Caki2 (cell line): ENCODE results near the gene ERC1. TPM values are rescaled to one million over a fixed set of nuclear protein-coding genes. Genes with fewer than 3 reads are reported as not detected.

Experiments used
- DNase-seq: peaks from one replicate; pipeline ENCODE4 v3.0.0-alpha.2; 2015; ENCODE audit warnings: low read depth
- in situ Hi-C: cut with HindIII; loops from 2 replicates; pipeline ENCODE4 v1.10.0; 2016; ENCODE audit warnings: low sequenced_read_pairs, low pct_unique_long_range_greater_than_20kb, mixed read lengths
- total RNA-seq: library from RNA; depleted of rRNA; stranded (reverse); fragments of >200 nt; shearing (Covaris generic); gene quantifications from 2 replicates; pipeline ENCODE4 v1.2.3, GENCODE V29; 2014; ENCODE audit warnings: low replicate concordance

The ERC1 gene
- total RNA-seq, 1 experiment from 2014 or later: 11.3 TPM

DNA sequence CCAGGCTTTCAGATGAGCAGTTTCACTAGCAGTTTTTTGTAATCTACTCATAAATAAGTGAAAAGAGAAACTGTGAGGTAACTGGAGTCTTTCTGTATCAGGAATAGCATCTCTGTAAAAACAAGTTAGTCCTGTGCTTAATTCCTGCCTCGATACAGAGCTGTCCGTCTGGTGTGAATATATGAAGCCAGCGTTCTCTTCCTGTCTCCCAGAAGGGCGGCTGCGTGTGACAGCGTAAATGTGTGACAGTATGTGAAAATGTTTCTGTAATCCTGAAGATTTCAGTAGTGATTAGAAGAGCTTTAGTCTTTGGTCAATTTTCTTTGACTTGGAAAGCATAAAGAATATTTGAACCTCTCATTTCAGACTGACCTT is 453.1 kb downstream of the ERC1 start:
- DNase-seq: no peak
- in situ Hi-C loops: no loop called here

DNA sequence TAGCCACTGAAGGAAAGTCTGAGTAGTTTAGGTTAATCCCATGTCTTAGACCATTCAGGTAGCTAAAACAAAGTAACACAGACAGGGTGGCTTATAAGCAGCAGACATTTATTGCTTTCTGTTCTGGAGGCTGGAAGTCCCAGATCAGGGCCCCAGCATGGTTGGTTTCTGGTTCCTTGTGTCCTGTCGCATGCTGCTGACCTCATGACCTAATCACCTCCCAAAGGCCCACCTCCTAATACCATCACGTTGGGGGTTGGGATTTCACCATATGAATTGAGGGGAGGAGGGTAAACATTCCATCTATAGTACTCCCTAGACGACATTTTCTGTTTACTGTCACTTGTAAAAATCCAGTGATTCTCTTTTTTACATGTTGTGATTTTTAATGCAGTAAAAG is 454.8 kb downstream of the ERC1 start:
- in situ Hi-C loops: no loop called here
- DNase-seq: no peak

DNA sequence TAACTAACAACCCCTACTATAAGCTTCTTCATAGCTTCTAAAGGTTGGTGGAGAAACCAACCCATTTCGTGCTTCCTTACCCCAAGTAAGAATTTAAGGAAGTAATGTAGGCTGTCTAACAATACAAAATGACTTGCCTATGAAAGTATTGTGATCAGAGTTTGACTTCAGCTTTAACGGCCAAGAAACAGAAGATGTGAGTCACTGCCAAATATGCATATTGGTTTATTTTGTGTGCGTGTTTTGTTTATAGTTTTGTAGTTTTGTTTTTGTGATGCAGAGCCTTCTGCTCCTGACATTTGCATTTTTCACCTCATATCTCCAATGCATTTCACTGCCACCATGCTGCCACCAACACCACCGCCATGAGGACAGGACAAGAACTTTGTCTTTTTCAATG is 457.3 kb downstream of the ERC1 start:
- in situ Hi-C loops: no loop called here
- no peak for DNase-seq

DNA sequence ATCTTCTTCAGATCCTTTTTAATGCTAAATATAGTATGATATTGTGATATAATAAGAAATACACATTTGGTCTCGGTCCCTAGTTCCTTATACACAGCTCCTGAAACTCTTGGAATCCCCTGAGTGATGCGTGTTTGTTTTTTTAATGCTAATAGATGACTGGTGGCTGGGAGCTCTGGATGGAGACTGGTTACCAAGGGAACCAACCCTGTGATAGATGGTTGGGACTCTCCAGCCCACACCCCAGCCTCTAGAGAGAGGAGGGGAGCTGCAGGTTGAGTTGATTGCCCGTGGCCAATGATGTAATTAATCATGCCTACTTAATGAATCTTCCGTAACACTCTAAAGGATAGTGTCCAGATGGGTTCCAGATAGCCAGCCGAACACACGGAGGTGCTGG is 462.8 kb downstream of the ERC1 start:
- in situ Hi-C loops: no loop called here
- DNase-seq: peak; percentile 41

DNA sequence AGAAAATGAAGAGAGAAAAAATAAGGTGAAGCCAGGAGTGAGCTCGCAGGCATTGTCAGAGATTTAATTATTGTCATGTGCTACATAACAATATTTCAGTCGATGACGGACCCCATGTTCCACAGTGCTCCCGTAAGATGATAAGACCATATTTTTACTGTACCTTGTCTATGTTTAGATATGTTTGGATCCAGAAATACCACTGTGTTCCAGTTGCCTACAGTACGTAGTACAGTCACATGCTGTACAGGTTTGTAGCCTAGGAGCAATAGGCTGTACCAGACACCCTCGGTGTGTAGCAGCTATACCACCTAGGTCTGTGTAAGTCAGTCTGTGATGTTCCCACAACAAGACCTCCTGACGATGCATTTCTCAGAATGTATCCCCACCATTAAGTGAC is 465.9 kb downstream of the ERC1 start:
- no peak for DNase-seq
- in situ Hi-C loops: no loop called here

DNA sequence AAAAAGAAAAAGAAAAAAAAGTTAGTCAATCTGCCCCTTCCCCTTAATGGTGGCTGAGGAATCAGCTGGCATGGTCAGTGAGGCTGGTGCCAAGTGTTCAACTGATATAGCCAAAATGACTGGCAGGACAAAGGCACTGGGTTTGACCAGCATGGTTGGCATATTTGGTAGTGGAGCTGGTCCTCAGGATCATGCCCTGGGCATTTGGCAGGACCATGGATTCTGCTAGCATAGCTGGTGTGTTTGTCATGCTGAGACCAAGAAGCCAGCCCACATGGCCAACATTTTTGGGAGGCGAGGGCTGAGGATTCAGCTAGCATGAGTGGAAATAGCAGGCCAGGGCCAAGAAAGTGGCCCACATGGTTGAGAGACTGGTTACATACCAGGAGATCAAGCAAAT is 466.9 kb downstream of the ERC1 start:
- DNase-seq: no peak
- in situ Hi-C loops: no loop called here

DNA sequence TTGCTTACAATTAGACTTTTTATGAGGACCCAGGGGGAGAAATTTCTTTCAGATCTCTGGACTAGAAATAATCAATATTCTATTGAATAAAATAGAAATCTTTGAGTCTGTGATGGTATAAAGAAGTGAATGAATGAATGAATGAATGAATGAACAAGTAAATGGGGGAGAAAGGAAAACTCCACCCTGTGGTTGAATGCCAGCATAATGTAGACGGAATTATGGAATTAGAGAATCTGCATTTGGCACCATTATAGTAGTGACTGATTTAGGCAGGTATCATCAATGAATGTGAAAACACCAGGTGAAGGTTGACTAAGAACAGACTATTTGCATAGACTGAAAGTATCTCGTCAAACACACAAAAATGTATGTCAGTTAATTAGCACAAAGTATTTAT is 468.3 kb downstream of the ERC1 start:
- no peak for DNase-seq
- in situ Hi-C loops: no loop called here

DNA sequence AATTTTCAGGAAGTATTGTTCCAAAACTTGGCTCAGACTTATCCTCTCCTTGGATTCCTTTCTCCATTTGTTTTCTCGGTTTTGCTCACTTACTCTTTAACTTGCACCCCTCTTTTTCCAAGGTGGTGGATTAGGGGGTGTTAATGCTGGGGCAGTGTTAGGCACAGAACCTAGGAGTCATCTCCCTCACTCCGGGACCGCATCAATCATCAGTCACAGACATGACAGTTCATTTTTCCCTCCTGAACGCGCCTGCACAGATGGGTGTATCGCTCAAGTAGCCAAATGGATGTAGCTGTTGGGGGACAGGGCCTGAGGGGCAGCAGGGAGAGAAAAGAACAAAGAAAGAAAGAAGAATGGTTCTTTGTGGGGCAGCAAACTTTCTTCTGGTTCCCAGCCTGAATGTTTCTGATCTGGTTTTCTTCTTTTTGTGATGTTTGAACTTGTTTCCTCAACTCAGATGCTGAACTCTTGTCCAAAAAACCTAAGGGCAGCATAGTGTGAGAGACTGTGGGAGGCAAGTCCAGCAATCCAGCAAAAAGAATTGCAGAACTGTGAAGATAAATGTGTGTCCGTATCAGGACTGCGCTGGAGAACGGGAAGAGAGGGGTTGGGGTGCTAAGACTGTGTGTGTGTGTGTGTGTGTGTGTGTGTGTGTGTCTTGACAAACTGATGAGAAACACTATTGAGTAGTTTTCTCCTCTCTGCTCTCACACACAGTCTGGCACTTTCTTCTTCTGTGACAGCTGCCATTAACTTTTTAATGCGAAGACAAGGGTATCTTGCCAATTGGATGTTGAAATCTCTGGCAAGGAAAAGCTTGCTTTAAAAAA is 472.3 kb downstream of the ERC1 start:
- in situ Hi-C loops: no loop called here
- no peak for DNase-seq

DNA sequence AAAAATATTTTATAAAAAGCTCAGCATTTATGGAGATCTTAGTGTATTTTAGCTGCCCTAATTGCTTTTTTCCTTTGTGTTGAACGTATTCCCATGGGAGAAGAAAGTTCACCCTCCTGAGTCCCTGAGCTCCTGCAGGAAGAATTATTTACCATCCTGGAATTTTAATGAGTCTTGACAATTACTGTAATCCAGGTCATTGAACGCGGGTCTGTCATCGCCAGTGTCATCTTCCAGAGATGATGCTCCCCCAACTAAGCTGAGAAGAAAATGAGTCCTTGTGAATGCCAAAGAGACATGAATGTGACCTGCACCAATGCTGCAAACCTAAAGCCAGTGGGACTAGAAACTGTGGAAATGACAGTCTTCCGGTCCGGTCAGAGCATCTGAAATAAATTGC is 473.9 kb downstream of the ERC1 start:
- no peak for DNase-seq
- in situ Hi-C loops: no loop called here

DNA sequence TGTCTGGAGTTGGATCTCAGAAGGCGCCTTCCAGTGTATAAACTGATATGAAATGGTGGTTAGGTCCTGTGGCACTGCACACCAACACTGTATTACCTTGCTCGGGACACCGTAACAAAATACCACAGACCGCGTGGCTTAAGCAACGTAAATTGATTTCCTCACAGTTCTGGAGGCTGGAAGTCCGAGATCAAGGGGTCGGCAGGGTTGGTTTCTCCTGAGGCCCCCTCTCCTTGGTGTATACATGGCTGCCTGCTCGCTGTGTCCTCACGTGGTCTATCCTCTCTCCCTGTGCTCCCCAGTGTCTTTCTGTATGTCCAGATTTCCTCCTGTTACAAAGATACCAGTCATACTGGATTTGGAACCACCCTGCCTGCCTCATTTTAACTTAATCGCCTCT is 475.0 kb downstream of the ERC1 start:
- in situ Hi-C loops: no loop called here
- DNase-seq: no peak

DNA sequence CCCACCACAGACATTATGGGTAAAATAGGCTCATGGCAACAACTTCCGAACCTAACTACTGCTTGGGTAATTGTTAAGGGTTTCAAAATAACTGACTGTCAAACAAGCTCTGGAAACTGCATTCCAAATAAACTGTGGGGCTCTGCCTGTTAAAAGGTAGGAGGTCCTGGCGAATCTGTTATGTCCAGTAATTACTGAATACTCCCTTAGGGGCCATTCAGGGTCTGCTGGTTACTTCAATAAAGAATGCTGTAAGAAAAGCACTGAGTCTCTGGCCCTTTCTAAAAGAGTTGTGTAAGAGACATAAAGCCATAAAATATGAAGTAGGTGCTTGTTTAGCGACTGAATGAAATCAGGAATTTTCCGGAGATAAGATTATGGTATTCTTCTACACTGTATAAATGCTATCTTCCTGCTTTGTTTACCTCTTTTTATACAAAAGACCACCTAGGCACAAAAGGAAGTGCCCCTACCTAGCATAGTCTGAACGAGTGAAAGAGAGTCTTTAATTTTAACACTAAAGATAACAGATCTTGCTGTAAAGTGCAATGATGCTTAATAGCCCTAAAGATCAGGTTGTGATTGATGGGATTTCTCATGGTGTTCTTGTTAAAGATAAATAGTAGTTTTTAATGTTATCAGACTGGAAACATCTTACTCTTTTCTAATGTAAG is 475.6 kb downstream of the ERC1 start:
- DNase-seq: no peak
- in situ Hi-C loops: no loop called here

DNA sequence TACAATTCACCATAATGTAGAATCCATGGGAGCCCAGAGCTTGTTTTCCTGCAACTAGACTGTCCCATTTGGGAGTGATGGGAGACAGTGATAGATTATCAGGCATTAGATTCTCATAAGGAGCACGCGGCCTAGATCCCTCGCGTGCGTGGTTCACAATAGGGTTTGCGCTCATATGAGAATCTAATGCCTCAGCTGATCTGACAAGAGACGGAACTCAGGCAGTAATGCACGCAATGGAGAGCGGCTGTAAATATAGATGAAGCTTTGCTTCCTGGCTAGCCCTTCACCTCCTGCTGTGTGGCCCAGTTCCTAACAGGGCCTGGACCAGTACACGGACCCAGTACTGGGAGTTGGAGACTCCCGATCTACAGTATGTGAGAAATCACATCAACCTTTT is 476.7 kb downstream of the ERC1 start:
- in situ Hi-C loops: no loop called here
- DNase-seq: no peak

DNA sequence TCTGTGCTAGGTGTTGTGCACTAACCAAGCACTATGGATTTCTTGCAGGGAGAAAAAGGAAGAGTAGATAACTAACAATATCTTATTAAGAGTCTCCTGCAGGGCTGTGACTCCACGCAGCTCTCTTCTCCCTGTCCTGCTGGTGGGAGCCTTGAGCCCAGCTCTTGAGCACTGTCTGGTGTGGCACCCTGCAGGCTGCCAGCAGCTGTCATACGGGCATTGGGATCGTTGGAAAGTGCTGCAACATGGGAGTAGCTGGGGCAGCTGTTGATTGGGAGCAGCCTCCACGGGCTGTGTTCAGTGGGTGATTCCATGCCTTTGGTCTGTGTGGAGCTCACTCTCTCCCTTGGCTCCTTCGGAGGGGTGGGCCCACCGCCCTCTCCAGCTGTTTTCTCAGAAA is 478.0 kb downstream of the ERC1 start:
- DNase-seq: no peak

DNA sequence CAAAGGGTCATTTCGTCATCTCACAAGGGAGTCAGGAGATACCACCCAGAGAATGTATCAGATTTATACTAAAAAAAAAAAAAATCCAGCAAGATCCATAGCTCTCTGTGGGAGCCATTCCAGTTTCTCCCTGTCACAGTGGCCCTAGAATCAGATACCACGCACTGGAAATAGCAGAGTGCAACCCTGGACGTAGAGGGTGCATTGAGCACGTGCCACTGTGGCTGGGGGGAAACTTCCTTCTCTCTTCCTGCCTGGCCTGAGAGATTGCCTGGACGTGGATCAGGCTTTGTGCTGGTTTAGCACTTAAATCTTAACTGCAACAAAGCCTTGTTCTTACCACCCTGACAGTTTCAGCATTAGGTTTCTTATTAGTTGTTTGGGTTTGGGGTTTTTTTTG is 479.0 kb downstream of the ERC1 start:
- in situ Hi-C loops: no loop called here
- DNase-seq: no peak

More for the DNA sequence above, 478.0 kb downstream of the ERC1 start:
- in situ Hi-C loops: no loop called here

DNA sequence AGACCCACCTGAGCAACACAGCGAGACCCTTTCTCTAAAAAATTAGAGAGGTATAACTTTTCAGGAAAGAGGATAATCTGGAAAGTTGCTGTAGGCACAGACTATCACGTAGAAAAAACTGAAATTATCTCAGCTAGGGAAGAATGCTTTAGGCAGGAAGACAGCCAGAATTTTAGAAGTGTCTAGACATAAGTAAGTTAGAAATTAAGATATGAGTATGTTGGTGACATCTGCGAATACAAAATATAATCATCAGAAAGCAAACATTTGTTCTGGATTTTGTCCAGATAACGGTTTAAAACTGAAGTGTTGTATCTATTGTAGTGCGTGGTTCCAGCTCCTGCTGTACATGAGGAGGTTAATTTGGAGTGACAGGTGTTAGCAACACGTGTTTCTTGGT is 480.2 kb downstream of the ERC1 start:
- DNase-seq: no peak
- in situ Hi-C loops: no loop called here

DNA sequence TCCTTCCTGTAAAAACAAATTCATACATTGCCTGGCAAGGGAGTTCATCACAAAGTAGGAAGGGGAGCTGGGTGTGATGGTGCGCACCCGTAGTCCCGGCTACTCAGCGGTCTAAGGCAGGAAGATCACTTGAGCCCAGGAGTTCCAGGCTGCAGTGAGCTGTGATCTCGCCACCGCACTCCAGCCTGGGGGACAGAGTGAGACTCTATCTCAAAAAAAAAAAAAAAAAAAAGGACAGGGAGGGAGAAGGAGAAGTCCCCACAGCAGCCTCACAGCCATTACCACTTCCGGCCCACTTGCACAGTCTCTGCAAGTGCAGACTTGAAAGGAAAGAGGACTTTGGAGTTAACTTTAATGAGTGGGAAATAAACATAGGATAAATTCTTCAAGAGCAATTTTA is 482.4 kb downstream of the ERC1 start:
- DNase-seq: no peak
- in situ Hi-C loops: no loop called here

DNA sequence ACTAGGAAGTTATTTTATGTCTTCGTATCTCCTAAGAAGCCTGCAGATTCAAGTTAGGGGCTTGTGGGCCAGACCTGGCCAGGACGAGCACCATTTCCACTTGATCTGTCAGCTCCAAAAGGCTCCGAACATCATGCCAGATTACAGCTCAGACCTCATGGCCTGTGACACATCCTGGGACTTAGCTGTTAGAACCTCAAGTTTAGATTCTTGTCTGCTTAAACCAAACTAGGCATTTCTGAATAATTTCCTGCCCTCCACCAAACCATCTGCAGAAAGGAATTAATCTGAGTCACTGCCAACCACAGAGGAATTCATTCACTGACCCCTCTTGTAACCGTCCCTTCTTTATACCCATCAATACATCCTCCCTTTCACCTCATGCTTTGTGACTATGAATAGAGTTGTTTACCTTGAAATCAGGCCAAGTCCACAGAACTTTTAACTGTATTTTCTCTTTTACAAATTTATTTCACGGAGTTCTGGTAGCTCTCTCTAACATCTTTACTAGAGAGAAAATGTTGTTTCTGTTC is 483.1 kb downstream of the ERC1 start:
- DNase-seq: peak; percentile 97
- in situ Hi-C loops: no loop called here

DNA sequence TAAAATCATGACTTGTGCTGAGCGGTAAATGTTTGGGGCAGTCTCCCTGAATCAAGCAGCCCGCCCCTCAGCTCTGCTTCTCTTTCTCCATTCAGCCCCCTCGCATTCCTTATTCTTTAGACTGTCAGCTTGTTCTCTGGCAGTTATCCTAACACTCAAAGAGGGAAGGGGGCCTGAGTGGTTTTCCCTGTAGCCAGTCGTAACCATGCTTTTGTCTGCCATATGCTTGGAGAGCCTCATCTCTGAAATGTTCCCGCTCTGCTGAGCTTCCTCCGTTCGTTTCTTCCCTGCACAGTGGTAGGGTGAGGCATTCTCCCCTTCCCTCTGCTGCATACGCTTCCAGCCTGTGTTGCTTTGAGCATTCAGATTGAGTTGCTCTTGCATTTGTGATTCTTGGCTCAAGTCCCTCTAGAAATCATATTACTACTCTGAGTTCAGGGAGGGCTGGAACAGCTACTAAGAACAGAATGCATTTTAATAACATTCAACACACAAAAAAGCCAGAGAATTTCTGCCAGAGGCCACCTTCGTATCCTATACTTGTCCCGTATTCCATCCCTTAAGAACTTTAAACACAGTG is 483.6 kb downstream of the ERC1 start:
- in situ Hi-C loops: no loop called here
- DNase-seq: peak; percentile 93

DNA sequence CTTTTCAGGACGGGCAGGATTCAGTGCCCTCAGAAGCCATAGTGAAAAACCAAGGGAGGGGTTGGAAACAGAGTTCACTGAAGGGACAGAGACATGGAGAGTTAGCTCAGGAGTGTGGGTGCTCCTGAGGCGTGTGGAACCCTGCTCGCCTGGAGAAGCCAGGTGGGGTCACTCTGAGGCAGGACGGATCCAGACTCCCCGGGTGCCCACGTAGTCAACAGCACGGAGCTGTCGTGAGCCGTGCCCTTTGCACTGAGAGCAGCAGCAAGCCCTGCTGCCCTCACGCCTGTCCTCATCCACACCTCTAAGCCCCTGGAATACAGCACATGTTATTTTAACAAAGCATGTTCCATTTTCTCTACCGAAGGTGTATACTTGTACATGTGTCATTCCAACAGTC is 488.6 kb downstream of the ERC1 start:
- in situ Hi-C loops: no loop called here
- no peak for DNase-seq
